HEK293T (cell line): ENCODE data around the gene CD300A.

Experiments used
- ELF4 ChIP-seq: fragments of 450-650 bp; IDR thresholded peaks from 2 replicates; pipeline ENCODE4 v1.6.1; 2017; ENCODE audit warnings: antibody characterized with exemption
- FOXK2 ChIP-seq: fragments of 450-650 bp; IDR thresholded peaks from 2 replicates; pipeline ENCODE4 v1.6.1; 2016; ENCODE audit warnings: mild to moderate bottlenecking
- SP1 ChIP-seq: fragments of 450-650 bp; IDR thresholded peaks from 2 replicates; pipeline ENCODE4 v1.6.1; 2017

- no peak for TF ChIP-seq SP1
- TF ChIP-seq FOXK2 = no peak
- TF ChIP-seq ELF4 = no peak
Measured at GRCh38 chr17:74508156-74508555, 41.7 kb downstream of the CD300A start.
